K562 (cell line): Measurements from ENCODE around the gene HDHD3.

Experiments used
- CREM ChIP-seq: IDR thresholded peaks from 2 replicates; pipeline ENCODE4 v1.6.1; 2014; ENCODE audit warnings: antibody characterized with exemption, low read depth
- ETS1 ChIP-seq: conservative IDR thresholded peaks from 2 replicates; pipeline ENCODE4 v1.6.1; 2011; ENCODE audit warnings: low read depth, mild to moderate bottlenecking, low read length; ENCODE audit not compliant: control insufficient read depth
- GABPA ChIP-seq: fragments of 200-800 bp; sonication (Bioruptor generic); conservative IDR thresholded peaks from 2 replicates; pipeline ENCODE4 v1.6.1; 2016; ENCODE audit warnings: low read depth, missing genetic modification characterization, missing compliant biosample characterization
- JUND ChIP-seq, 2 experiments: IDR thresholded peaks; 2 replicates in 1 of 2; 3 replicates in 1 of 2; pipeline ENCODE4 v1.6.1; 2011; ENCODE audit warnings: borderline replicate concordance in 2 of 2, low read depth in 2 of 2, low read length in 2 of 2, improper control_type of control experiment in 1 of 2, missing biosample characterization in 1 of 2, missing genetic modification characterization in 1 of 2, missing genetic modification reagents in 1 of 2
- KLF16 ChIP-seq: IDR thresholded peaks from 2 replicates; pipeline ENCODE4 v1.6.1; 2016; ENCODE audit warnings: antibody characterized with exemption
- MAFK ChIP-seq: IDR thresholded peaks from 2 replicates; pipeline ENCODE4 v1.6.1; 2011; ENCODE audit warnings: low read length, improper control_type of control experiment
- POLR2AphosphoS5 ChIP-seq: IDR thresholded peaks from 2 replicates; pipeline ENCODE4 v1.6.1; 2011; ENCODE audit warnings: mild to moderate bottlenecking, low read depth, low read length, moderate library complexity; ENCODE audit not compliant: control insufficient read depth, insufficient read depth
- RUNX1 ChIP-seq: sonication (generic); IDR thresholded peaks from 2 replicates; pipeline ENCODE4 v1.6.1; 2016; ENCODE audit warnings: antibody characterized with exemption, low read depth
- TAF1 ChIP-seq: IDR thresholded peaks from 2 replicates; pipeline ENCODE4 v1.6.1; 2011; ENCODE audit warnings: mild to moderate bottlenecking, low read length, moderate library complexity; ENCODE audit not compliant: insufficient read depth, control insufficient read depth, severe bottlenecking; ENCODE audit errors: extremely low read depth
- ZNF384 ChIP-seq: IDR thresholded peaks from 2 replicates; pipeline ENCODE4 v1.6.1; 2012; ENCODE audit warnings: low read depth, low read length, improper control_type of control experiment
- TF ChIP-seq, protein P1 (sequence below), 3 experiments: IDR thresholded peaks in 2 of 3; conservative IDR thresholded peaks in 1 of 3; 2 replicates each; pipeline ENCODE4 v1.5.1; 2011 to 2012; ENCODE audit warnings: low read length in 3 of 3, mild to moderate bottlenecking in 3 of 3, control low read depth in 2 of 3, improper control_type of control experiment in 1 of 3, inconsistent platforms in 1 of 3, low read depth in 1 of 3, mixed read lengths in 1 of 3, moderate library complexity in 1 of 3; ENCODE audit not compliant: insufficient read depth in 2 of 3

DNA sequence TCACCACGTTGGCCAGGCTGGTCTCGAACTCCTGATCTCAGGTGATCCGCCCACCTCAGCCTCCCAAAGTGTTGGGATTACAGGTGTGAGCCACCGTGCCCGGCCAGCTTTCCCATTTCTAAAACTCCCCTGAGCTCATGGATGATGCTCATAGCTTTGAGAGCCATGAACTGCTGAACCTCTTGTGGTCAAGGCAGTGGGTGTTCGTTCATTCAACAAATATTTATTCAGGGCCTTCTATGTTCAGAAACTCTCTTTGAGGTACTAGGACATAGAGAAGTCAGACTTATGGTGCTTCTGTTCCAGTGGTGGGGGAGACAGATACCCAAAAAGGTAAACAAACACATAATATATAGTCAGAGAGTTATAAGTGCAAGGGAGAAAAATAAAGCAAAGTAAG is 24.8 kb downstream of the HDHD3 start:
- TF ChIP-seq TAF1 (no peak), KLF16 (no peak), POLR2AphosphoS5 (no peak), ETS1 (no peak), CREM (no peak), GABPA (no peak), RUNX1 (no peak), MAFK (no peak), JUND (IDR thresholded peaks at IDR 0.05; ENCODE audit: borderline replicate concordance, low read depth, low read length) (no peak), JUND (tag; IDR thresholded peaks at IDR 0.05; ENCODE audit: borderline replicate concordance, low read depth, low read length) (no peak), ZNF384 (no peak)
- TF ChIP-seq, protein P1, sequence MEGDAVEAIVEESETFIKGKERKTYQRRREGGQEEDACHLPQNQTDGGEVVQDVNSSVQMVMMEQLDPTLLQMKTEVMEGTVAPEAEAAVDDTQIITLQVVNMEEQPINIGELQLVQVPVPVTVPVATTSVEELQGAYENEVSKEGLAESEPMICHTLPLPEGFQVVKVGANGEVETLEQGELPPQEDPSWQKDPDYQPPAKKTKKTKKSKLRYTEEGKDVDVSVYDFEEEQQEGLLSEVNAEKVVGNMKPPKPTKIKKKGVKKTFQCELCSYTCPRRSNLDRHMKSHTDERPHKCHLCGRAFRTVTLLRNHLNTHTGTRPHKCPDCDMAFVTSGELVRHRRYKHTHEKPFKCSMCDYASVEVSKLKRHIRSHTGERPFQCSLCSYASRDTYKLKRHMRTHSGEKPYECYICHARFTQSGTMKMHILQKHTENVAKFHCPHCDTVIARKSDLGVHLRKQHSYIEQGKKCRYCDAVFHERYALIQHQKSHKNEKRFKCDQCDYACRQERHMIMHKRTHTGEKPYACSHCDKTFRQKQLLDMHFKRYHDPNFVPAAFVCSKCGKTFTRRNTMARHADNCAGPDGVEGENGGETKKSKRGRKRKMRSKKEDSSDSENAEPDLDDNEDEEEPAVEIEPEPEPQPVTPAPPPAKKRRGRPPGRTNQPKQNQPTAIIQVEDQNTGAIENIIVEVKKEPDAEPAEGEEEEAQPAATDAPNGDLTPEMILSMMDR (IDR thresholded peaks at IDR 0.05 in 2 of 3, conservative IDR thresholded peaks at IDR 0.05 in 1 of 3; ENCODE audit: insufficient read depth in 2 of 3, low read depth in 1 of 3, low read length in 3 of 3): no peak
